Measurements from ENCODE around the gene THRB. TPM values are rescaled to one million over a fixed set of nuclear protein-coding genes. Genes with fewer than 3 reads are reported as not detected.
A peak's percentile ranks its signal among the peaks of the same experiment; 100 is the strongest.

Gene THRB
- total RNA-seq, 6 donors from 2014 or later, result 5.5 to 15.2 (median 12.0) TPM

- DNase-seq, result no peak
- no peaks in the 10 kb centered on the region for H3K9me3 ChIP-seq
- peak in 1 of 2 donors; percentile 59 for ATAC-seq (ENCODE audit: low FRiP score in 2 of 2)
- no peaks in the 10 kb centered on the region for H3K36me3 ChIP-seq
- no peak overlapping the region for H3K4me3 ChIP-seq
- no peaks in the 10 kb centered on the region for H3K27me3 ChIP-seq
- no peak for TF ChIP-seq POLR2A (IDR thresholded peaks at IDR 0.05)
- TF ChIP-seq POLR2AphosphoS5 (IDR thresholded peaks at IDR 0.05), result no peak
- no peak for TF ChIP-seq EP300 (IDR thresholded peaks at IDR 0.05)
- TF ChIP-seq CTCF (IDR thresholded peaks at IDR 0.05), result no peak
- H3K4me1 ChIP-seq, result peaks cover 0 to 10% (median 3%) of the 10 kb centered on the region in 4 donors
- WGBS, 2 donors, result 91 to 95% methylated on average over 2 of the region's 2 CpGs
- no peak overlapping the region for H3K27ac ChIP-seq
These were observed 234.6 kb downstream of the THRB start for GRCh38 chr3:24259901-24260512.

GRCh38 chr3:24258727-24259600 is 235.7 kb downstream of the THRB start:
- peaks cover 0 to 10% (median 3%) of the 10 kb centered on the region in 4 donors for H3K4me1 ChIP-seq
- H3K4me3 ChIP-seq, result no peak overlapping the region
- no peaks in the 10 kb centered on the region for H3K9me3 ChIP-seq
- TF ChIP-seq POLR2A (IDR thresholded peaks at IDR 0.05) (no peak), EP300 (IDR thresholded peaks at IDR 0.05) (no peak), CTCF (IDR thresholded peaks at IDR 0.05) (no peak), POLR2AphosphoS5 (IDR thresholded peaks at IDR 0.05) (no peak)
- no peak for DNase-seq
- H3K27me3 ChIP-seq, result no peaks in the 10 kb centered on the region
- H3K36me3 ChIP-seq, result no peaks in the 10 kb centered on the region
- WGBS, 2 donors, result 73 to 77% methylated on average over 12 of the region's 12 CpGs
- ATAC-seq (ENCODE audit: low FRiP score in 2 of 2), result peak in 1 of 2 donors; percentile 41
- H3K27ac ChIP-seq, result no peak overlapping the region

- TF ChIP-seq POLR2AphosphoS5 (IDR thresholded peaks at IDR 0.05) (no peak), POLR2A (IDR thresholded peaks at IDR 0.05) (no peak), EP300 (IDR thresholded peaks at IDR 0.05) (no peak), CTCF (IDR thresholded peaks at IDR 0.05) (no peak)
- 75 to 91% methylated on average over 5 of the region's 5 CpGs for WGBS, 2 donors
- no peak overlapping the region for H3K4me3 ChIP-seq
- H3K27me3 ChIP-seq, result no peaks in the 10 kb centered on the region
- H3K27ac ChIP-seq, result no peak overlapping the region
- H3K36me3 ChIP-seq, result no peaks in the 10 kb centered on the region
- DNase-seq (no peak), ATAC-seq (ENCODE audit: low FRiP score in 2 of 2) (no peak)
- H3K9me3 ChIP-seq, result no peaks in the 10 kb centered on the region
- peaks cover 0 to 10% (median 3%) of the 10 kb centered on the region in 4 donors for H3K4me1 ChIP-seq
These were observed 236.4 kb downstream of the THRB start for GRCh38 chr3:24258260-24258659.

GRCh38 chr3:24255414-24255813 is 239.2 kb downstream of the THRB start:
- no peak overlapping the region for H3K27ac ChIP-seq

More at GRCh38 chr3:24255414-24255813, 239.2 kb downstream of the THRB start:
- TF ChIP-seq CTCF (IDR thresholded peaks at IDR 0.05) (no peak), POLR2A (IDR thresholded peaks at IDR 0.05) (no peak), EP300 (IDR thresholded peaks at IDR 0.05) (no peak), POLR2AphosphoS5 (IDR thresholded peaks at IDR 0.05) (no peak)
- WGBS, 2 donors, result 92 to 100% methylated on average over 2 of the region's 2 CpGs
- H3K36me3 ChIP-seq, result no peaks in the 10 kb centered on the region
- no peak overlapping the region for H3K4me3 ChIP-seq
- ATAC-seq (ENCODE audit: low FRiP score in 2 of 2), result no peak
- DNase-seq, result no peak
- H3K9me3 ChIP-seq, result no peaks in the 10 kb centered on the region
- H3K4me1 ChIP-seq, result peaks cover 0 to 10% (median 3%) of the 10 kb centered on the region in 4 donors
- H3K27me3 ChIP-seq, result no peaks in the 10 kb centered on the region

All from upper lobe of left lung (tissue), 6 donors.